Gastrocnemius medialis (tissue), 4 donors: ENCODE data around the gene CNNM3. TPM values are rescaled to one million over a fixed set of nuclear protein-coding genes. Genes with fewer than 3 reads are reported as not detected.
A peak's percentile ranks its signal among the peaks of the same experiment; 100 is the strongest.
"Not testable (repeated sequence)": the region's sequence is repeated elsewhere in the genome, so short reads cannot be mapped to it uniquely, and the experiment has no call there.

ENCODE experiments used
- ATAC-seq, 2 donors: fragments of 150-250 bp; one replicate each; pipeline ENCODE4 v1.9.1; 2016
- DNase-seq, 2 donors: peaks; one replicate each; pipeline ENCODE4 v3.0.0-alpha.2; 2019
- H3K27ac ChIP-seq, 4 donors: fragments of 200-600 bp; sonication (generic); 1 replicate in 1 of 4; 2 replicates in 3 of 4; pipeline ENCODE4 v1.5.1; 2016 to 2018; ENCODE audit warnings: mild to moderate bottlenecking in 2 of 4, moderate library complexity in 1 of 4
- H3K27me3 ChIP-seq, 3 donors: fragments of 200-600 bp; sonication (generic) in 2 of 3; 1 replicate in 1 of 3; 2 replicates in 2 of 3; pipeline versions ENCODE4 v1.5.1 to v1.6.0; 2016 to 2019; ENCODE audit warnings: mild to moderate bottlenecking in 1 of 3, moderate library complexity in 1 of 3
- H3K36me3 ChIP-seq, 2 donors: fragments of 200-600 bp; sonication (generic) in 1 of 2; one replicate each; pipeline ENCODE4 v1.5.1; 2017 to 2018
- H3K4me1 ChIP-seq, 2 donors: fragments of 200-600 bp; sonication (generic) in 1 of 2; one replicate each; pipeline ENCODE4 v1.5.1; 2016 to 2017; ENCODE audit warnings: mild to moderate bottlenecking in 2 of 2
- H3K4me3 ChIP-seq, 4 donors: fragments of 200-600 bp; sonication (generic) in 3 of 4; 1 replicate in 1 of 4; 2 replicates in 3 of 4; pipeline ENCODE4 v1.5.1; 2016 to 2019; ENCODE audit warnings: mild to moderate bottlenecking in 2 of 4
- H3K9me3 ChIP-seq, 3 donors: fragments of 200-600 bp; sonication (generic) in 2 of 3; 1 replicate in 1 of 3; 2 replicates in 2 of 3; pipeline ENCODE4 v1.5.1; 2016 to 2019
- POLR2A ChIP-seq, 2 donors: fragments of 450-650 bp; IDR thresholded peaks; one replicate each; pipeline ENCODE4 v1.6.1; 2017; ENCODE audit warnings: antibody characterized with exemption in 2 of 2, mild to moderate bottlenecking in 2 of 2, moderate library complexity in 2 of 2
- in situ Hi-C, 4 donors: fragments of 200-750 bp; cut with MboI; loops; one replicate each; pipeline versions ENCODE4 v1.15.0 to v1.8.0; 2017; ENCODE audit warnings: low sequenced_read_pairs in 4 of 4
- intact Hi-C: fragments of 100-400 bp; cut with DNase I; formaldehyde crosslinking; loops from one replicate; pipeline ENCODE4 v1.15.1; 2023; ENCODE audit warnings: low total_unique reads
- total RNA-seq, 4 donors: library from RNA; depleted of rRNA; stranded (reverse); fragments of >200 nt; gene quantifications; one replicate each; pipeline versions ENCODE4 v1.1.0 to v1.2.3, GENCODE V29; 2016
- TF ChIP-seq, protein P1 (sequence below), 5 experiments: fragments of 450-650 bp in 3 of 5; fragments of 200-600 bp in 2 of 5; sonication (generic) in 2 of 5; IDR thresholded peaks in 4 of 5; conservative IDR thresholded peaks in 1 of 5; 1 replicate in 4 of 5; 2 replicates in 1 of 5; pipeline ENCODE4 v1.5.1; 2016 to 2019; ENCODE audit warnings: antibody characterized with exemption in 5 of 5, mild to moderate bottlenecking in 3 of 5, moderate library complexity in 3 of 5

The CNNM3 gene
- total RNA-seq, 4 donors from 2014 or later, result 3.3 to 9.8 (median 8.6) TPM

DNA sequence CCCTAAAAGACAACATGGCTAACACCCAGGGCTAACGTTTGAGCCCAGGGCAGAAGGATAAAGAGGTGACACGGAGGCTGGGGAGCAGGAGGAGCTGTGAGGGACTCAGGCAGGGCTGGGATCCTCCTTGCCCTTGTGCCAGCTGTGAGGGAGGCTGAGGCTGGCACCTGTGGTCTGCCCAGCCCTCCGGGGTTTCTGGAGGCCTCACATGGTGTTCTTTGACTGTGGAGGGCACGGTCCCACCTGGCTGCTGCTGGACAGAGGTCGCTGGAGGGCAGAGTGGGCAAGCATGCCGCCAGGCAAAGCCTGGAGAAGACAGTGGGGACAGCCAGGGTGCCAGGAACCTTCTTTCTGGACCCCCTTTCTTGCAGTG is 26.8 kb upstream of the CNNM3 start:
- in situ Hi-C loops (no loop called here), intact Hi-C loops (no loop called here)
- ATAC-seq (peak; percentile 5 to 29), DNase-seq (peak in 1 of 2 donors; percentile 55)
- H3K27me3 ChIP-seq, result no peaks in the 10 kb centered on the region
- H3K4me3 ChIP-seq, result peak overlapping the region; percentile 30 to 33 (median 31)
- no peaks in the 10 kb centered on the region for H3K9me3 ChIP-seq
- H3K36me3 ChIP-seq, result no peaks in the 10 kb centered on the region
- TF ChIP-seq, protein P1, sequence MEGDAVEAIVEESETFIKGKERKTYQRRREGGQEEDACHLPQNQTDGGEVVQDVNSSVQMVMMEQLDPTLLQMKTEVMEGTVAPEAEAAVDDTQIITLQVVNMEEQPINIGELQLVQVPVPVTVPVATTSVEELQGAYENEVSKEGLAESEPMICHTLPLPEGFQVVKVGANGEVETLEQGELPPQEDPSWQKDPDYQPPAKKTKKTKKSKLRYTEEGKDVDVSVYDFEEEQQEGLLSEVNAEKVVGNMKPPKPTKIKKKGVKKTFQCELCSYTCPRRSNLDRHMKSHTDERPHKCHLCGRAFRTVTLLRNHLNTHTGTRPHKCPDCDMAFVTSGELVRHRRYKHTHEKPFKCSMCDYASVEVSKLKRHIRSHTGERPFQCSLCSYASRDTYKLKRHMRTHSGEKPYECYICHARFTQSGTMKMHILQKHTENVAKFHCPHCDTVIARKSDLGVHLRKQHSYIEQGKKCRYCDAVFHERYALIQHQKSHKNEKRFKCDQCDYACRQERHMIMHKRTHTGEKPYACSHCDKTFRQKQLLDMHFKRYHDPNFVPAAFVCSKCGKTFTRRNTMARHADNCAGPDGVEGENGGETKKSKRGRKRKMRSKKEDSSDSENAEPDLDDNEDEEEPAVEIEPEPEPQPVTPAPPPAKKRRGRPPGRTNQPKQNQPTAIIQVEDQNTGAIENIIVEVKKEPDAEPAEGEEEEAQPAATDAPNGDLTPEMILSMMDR (IDR thresholded peaks at IDR 0.05 in 4 of 5, conservative IDR thresholded peaks at IDR 0.05 in 1 of 5), result no peak
- no peak for TF ChIP-seq POLR2A (IDR thresholded peaks at IDR 0.05)
- peak overlapping the region; percentile 88 to 96 (median 92) for H3K27ac ChIP-seq
- H3K4me1 ChIP-seq, result peaks cover 29 to 31% of the 10 kb centered on the region in 2 donors

DNA sequence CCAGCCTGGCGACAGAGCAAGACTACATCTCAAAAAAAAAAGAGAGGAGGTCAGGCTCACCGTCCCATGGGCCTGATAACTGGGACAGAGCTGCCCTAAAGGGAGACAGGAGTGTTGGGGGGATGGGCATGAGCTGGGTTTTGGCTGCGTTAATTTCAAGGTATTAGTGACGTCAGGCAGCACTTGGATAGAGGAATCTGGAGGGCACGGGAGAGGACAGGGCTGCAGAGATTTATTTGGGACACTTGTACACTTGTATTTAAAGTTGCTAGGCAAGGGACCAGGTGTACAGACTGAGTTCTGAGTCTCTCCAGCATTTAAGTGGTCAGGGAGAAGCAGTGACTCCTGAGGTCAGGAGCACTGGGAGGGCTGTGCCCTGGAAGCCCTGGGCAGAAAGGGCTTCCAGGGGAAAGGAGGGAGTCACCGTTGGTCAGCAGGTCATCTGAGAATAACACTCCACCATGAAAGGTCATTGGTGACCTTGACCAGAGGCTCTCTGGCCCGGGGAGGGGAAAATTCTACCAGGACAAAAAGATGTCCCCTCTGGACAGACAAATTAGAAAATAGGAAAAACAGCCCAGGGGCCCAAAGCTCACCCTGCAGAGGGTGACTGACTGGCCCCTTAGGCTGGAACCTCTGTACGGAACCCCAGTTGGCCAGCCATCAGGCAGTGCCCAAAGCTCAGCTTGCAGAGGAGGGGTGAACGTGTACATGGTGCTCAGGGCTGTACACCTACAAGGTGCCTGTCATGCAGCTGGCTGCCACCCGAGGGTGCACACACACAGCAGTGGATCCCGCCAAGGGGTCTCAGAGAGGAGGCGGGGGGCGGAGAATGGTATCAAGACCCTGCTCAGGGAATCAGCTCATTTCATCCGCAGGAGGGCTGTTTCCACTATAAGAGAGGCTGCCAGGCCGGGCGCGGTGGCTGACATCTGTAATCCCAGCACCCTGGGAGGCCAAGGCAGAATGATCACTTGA is 23.0 kb upstream of the CNNM3 start:
- DNase-seq (no peak), ATAC-seq (peak in 1 of 2 donors; percentile 19)
- peak overlapping the region; percentile 62 to 92 (median 80) for H3K27ac ChIP-seq

DNA sequence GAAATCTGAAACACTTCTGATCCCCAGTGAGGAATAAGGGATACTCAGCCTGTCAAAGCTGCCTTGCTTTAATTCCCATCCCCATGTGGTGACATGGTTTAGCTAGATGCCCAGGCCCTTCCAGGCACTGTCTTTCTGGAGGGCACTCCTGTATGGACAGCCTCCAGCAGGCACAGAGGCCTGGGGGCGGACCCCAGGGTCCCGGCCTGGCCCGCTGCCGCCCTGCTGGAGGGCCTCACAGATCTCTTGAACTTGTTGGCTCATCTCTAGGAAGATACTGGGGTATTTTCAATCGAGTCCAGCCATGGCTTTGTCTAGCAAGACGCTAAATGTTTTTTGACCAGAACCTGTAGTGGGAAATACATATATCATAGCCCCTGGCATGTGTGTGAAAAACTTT is 21.0 kb upstream of the CNNM3 start:
- Histone ChIP-seq H3K36me3 (peaks cover 0 to 23% of the 10 kb centered on the region in 2 donors), H3K4me1 (peaks cover 7 to 10% of the 10 kb centered on the region in 2 donors), H3K27me3 (no peaks in the 10 kb centered on the region), H3K9me3 (no peaks in the 10 kb centered on the region), H3K4me3 (no peak overlapping the region), H3K27ac (peak overlapping the region in 1 of 4 donors; percentile 11)
- no peak for DNase-seq
- TF ChIP-seq, protein P1 (IDR thresholded peaks at IDR 0.05 in 4 of 5, conservative IDR thresholded peaks at IDR 0.05 in 1 of 5), result no peak
- TF ChIP-seq POLR2A (IDR thresholded peaks at IDR 0.05), result no peak
- ATAC-seq, result no peak
- intact Hi-C loops, result no loop called here
- in situ Hi-C loops, result no loop called here

More for the DNA sequence above, 23.0 kb upstream of the CNNM3 start:
- Histone ChIP-seq H3K9me3 (no peaks in the 10 kb centered on the region), H3K36me3 (peaks cover 0 to 10% of the 10 kb centered on the region in 2 donors), H3K4me3 (no peak overlapping the region), H3K4me1 (peaks cover 13 to 22% of the 10 kb centered on the region in 2 donors), H3K27me3 (no peaks in the 10 kb centered on the region)
- in situ Hi-C loops (no loop called here), intact Hi-C loops (no loop called here)
- TF ChIP-seq, protein P1 (IDR thresholded peaks at IDR 0.05 in 4 of 5, conservative IDR thresholded peaks at IDR 0.05 in 1 of 5), result no peak
- no peak for TF ChIP-seq POLR2A (IDR thresholded peaks at IDR 0.05)

DNA sequence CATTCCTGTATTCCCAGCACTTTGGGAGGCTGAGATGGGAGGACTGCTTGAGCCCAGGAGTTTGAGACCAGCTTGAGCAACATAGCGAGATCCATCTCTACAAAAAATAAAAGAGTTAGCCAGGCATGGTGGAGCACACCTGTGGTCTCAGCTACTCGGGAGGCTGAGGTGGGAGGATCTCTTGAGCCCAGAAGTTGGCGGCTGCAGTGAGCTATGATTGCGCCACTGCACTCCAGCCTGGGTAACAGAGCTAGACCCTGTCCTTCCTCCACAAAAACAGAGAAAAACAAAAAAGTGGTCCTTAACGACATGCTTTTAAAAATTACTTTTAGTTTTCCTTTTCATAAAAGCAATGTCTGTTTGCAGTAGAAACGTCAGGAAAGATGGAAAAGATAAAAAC is 19.6 kb upstream of the CNNM3 start:
- H3K4me1 ChIP-seq, result peaks cover 11 to 16% of the 10 kb centered on the region in 2 donors
- DNase-seq, H3K4me3 ChIP-seq, H3K27ac ChIP-seq, ATAC-seq, H3K9me3 ChIP-seq, in situ Hi-C loops, H3K27me3 ChIP-seq, intact Hi-C loops: not testable (repeated sequence)
- H3K36me3 ChIP-seq, result peaks cover 0 to 23% of the 10 kb centered on the region in 2 donors

DNA sequence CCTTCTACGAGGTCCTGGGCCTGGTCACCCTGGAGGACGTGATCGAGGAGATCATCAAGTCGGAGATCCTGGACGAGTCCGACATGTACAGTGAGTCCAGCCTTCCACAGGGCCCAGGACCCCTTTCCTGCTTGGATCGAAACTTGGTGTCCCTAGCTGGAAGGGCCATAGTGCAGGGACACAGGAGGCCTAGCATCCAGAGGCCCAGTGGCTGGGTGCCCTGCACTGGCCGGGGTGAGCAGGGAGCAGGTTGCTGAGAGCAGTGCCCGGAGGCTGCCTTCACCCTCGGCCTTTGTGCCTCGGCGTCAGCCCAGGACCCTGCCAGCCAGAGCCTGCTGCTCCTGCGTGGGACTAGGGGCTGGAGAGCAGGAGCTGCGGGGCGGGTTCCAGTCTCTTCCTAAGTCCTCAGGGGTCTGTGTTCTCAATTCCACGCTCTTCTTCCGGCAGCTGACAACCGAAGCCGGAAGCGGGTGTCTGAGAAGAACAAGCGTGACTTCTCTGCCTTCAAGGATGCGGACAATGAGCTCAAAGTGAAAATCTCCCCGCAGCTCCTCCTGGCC is 18.9 kb upstream of the CNNM3 start:
- intact Hi-C loops, result no loop called here
- H3K4me3 ChIP-seq, result no peak overlapping the region
- no peaks in the 10 kb centered on the region for H3K9me3 ChIP-seq
- H3K36me3 ChIP-seq, result peaks cover 0 to 23% of the 10 kb centered on the region in 2 donors
- ATAC-seq (no peak), DNase-seq (no peak)
- no peak overlapping the region for H3K27ac ChIP-seq
- in situ Hi-C loops, result no loop called here
- TF ChIP-seq, protein P1 (IDR thresholded peaks at IDR 0.05 in 4 of 5, conservative IDR thresholded peaks at IDR 0.05 in 1 of 5), result no peak
- TF ChIP-seq POLR2A (IDR thresholded peaks at IDR 0.05), result no peak
- H3K4me1 ChIP-seq, result peaks cover 11 to 16% of the 10 kb centered on the region in 2 donors
- H3K27me3 ChIP-seq, result no peaks in the 10 kb centered on the region
